ENCODE results near the gene MTMR1.
A peak's percentile ranks its signal among the peaks of the same experiment; 100 is the strongest.

Gene MTMR1
- total RNA-seq, result 57.4 to 66.6 reads per million in 2 donors

- DNase-seq, result peak; percentile 24 to 69 (median 48)
Observed at GRCh38 chrX:150692831-150693724, at the start of gene MTMR1. Gene MTMR1 (plus strand): TSS chrX:150693396. CDS start chrX:150693531, 135 bp downstream.

GRCh38 chrX:150643958-150644357 is 49.2 kb upstream of the MTMR1 start:
- no peak for DNase-seq

GRCh38 chrX:150644422-150644821 is 48.8 kb upstream of the MTMR1 start:
- DNase-seq, result no peak

- no peak for DNase-seq
Observed at GRCh38 chrX:150647331-150647730, 45.9 kb upstream of the MTMR1 start.

- DNase-seq, result no peak
Observed at GRCh38 chrX:150648296-150648940, 44.8 kb upstream of the MTMR1 start.

GRCh38 chrX:150649096-150649870 is 43.9 kb upstream of the MTMR1 start:
- peak in 1 of 5 experiments; percentile 3 for DNase-seq

DNA sequence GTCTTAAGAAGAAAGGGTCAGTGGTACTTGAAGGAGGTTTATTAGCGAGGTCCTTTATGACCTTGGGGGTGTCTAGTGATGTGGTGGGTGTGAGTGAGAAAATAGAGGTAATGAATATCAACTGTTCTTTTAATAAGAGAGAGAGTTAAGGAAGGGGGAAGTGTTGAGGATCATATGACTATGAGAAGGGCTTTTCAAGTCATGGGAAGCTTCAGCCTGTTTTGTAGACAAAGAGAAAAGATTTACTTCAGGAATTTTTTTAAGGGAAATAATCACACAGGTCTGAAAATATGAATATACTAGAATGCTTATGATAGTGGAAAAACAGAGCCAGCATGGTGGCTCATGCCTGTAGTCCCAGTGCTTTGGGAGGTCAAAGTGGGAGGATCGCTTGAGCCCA is 41.3 kb upstream of the MTMR1 start:
- no peak for DNase-seq

GRCh38 chrX:150655788-150656187 is 37.4 kb upstream of the MTMR1 start:
- no peak for DNase-seq

GRCh38 chrX:150663073-150663472 is 30.1 kb upstream of the MTMR1 start:
- no peak for DNase-seq

GRCh38 chrX:150664290-150664689 is 28.9 kb upstream of the MTMR1 start:
- no peak for DNase-seq

DNA sequence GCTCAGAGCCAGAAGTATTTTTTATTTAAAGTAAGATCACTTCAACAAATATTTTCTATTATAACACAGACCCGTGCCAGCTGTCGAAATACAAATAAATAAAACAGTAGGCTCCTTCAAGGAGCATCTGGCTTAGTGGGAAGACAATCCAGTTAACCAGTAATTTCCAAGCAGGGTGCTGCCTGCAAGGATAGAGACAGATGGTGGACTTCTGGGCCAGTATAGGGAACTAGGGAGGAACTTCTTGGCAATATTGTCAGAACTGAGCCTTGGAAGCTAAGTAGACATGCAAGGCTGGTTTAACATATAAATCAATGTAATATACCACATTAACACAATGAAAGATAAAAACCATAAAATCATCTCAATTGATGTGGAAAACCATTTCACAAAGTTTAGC is 17.0 kb upstream of the MTMR1 start:
- no peak for DNase-seq

DNA sequence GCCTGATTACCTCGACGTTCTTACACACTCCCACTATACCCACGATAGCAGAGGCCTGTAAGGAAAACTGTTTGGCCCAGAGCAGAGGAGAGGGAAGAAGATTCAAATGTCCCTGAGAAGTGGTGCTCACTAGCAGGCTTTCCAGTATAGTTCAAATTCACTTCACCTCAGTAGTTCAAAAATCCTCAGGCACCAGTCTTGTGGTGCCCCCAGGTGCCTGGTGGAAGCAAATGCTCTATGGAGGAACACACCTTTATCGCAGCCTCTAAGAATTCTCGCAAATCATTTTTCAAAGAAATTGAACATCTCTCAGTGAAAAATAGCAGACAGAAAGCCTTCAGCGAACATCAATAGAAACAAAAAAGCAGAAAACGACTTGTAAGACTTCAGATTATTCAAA is 12.2 kb upstream of the MTMR1 start:
- DNase-seq, result peak in 1 of 5 experiments; percentile 35

DNA sequence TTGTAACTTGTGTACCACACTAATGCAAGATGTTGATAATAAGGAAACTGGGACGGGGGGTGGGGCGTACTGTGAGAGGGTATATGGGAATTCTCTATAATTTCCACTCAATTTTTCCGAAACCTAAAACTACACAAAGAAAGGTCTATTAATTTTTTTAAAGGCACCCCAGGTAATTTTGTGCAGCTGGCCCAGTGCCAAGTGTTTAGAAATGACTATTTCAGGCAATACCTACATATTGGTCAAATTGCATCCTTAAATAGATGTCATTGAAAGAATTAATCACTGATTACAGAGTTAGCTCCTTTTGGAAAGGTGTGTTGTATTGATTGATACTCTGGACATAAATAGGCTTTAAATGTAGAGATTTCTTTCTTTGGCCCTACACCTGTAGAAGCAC is 10.1 kb upstream of the MTMR1 start:
- no peak for DNase-seq

DNA sequence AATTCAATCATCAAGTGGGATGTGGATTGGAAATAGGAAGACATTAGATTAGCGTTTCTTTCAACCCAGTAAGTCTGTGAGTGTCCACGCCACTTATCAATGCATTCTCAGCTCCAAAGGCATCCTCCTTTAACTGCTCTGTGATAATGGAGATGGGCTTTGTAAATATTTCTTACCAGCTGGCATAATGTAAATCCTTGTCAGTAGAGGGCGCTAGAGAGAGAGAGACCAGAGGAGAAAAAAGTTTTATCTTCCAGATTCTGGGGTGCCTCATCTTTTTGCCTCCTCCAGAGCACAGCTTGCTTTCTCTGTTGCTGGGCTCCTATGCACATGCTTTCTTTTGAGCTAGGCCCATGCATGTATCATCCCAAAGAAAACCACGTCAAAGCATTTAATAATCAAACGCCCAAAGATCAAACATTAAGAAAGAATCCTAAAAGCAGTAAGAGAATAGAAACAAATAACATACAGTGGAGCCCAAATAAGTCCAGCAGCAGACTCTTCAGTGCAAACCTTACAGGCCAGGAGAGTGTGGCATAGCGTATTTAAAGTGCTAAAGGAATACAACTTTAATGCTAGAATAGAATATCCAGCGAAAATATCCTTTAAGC is 9.6 kb upstream of the MTMR1 start:
- peak in 2 of 5 experiments; percentile 39 to 54 for DNase-seq

GRCh38 chrX:150688911-150689451 is 4.2 kb upstream of the MTMR1 start:
- no peak for DNase-seq

DNA sequence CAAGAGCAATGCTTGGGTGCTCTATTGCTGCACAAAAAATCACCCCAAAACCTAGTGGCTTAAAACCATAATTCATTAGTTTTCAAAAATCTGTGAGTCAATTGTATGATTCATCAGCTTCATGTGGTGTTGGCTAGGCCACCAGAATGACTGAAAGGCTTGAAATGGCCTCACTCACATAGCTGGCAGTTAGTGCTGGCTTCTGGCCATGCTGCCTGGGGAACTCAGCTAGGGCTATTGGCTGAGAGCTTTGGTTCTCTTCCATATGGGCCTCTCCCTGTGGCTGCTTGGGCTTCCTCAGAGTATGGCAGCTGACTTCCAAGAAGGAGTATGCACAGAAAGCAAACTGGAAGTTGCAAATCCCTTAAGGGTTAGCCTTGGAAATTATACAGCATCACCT is 3.1 kb upstream of the MTMR1 start:
- no peak for DNase-seq

GRCh38 chrX:150692296-150692695 is 900 bp upstream of the MTMR1 start:
- peak in 2 of 5 experiments; percentile 4 to 28 for DNase-seq

DNA sequence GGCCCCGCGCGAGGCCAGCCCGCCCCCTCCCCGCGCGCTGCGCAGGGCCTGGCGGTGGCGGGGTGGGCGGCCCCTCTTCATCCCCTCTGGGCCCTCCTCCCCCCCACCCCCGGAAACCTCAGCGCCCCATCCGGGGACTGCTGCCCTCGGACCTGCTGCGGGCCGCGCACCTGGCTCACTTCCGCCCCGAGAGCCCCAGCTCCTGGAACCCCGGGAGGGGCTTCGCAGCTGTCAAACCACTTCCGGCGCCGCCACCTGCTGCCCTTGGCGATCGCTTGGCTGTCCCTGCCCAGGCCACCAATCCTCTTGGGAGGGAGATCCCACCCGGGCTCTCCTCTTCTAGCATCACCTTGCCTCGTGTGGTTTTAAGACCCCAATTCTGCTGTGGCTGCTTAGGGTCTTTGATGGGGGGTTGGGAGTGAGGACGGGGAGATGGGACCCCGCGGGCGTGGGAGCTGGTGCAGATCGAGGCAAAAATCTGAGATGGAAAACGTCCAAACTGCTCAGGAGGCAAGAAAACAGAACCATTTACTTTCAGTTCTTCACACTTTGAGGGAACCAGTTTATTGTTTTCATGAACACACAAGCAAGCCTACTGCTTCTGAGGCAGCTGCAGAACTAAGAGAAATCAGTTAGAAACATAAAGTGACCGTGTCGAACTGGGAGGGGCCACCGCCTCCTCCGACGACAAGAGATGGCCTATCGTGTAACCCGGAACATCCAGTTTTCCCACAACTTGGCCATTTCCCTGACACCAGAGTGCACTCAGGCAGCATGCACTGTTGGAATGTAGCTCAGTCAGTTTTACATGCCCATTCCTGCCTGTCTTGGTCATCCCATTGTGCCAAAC is 754 bp downstream of the MTMR1 start:
- DNase-seq, result peak; percentile 36 to 90 (median 48)

- DNase-seq, result peak in 1 of 5 experiments; percentile 48
Observed at GRCh38 chrX:150694738-150695410, 1.7 kb downstream of the MTMR1 start.

DNA sequence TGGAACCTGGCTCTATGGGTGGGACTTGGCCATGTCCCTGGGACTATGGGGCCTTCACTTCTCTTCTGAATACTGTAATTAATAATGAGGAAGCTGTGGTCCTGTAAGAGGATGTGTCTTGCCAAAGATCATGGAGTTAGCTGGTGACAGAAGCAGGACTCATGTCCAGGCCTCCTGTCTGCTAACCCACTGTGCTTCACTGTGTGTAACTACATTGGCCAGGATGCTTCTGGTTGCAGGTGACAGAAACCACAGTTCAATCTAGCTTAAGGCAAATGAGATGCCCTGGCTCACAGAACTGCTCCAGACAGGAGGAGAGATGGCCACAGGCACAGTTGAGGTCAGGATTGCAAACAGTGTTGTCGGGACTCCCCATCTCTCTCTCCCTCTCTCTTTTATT is 3.1 kb downstream of the MTMR1 start:
- peak in 1 of 5 experiments; percentile 22 for DNase-seq

- peak in 1 of 5 experiments; percentile 18 for DNase-seq
Observed at GRCh38 chrX:150696866-150697265, 3.7 kb downstream of the MTMR1 start.

All from T-helper 2 cell (primary cell).